GM21360 (cell line): Measurements from ENCODE around the gene NLGN2.

Experiments
- ATAC-seq: cut with Tn5 transposase; IDR thresholded peaks from one replicate; pipeline ENCODE4 v1.9.1; 2021; ENCODE audit warnings: mild to moderate bottlenecking, moderate library complexity; ENCODE audit not compliant: unreplicated experiment

NLGN2 gene

GRCh38 chr17:7411427-7411750 lies 3.7 kb downstream of the NLGN2 start:
- ATAC-seq: no peak

- ATAC-seq: no peak
These were observed 5.8 kb downstream of the NLGN2 start for GRCh38 chr17:7413346-7413985.

GRCh38 chr17:7414837-7415236 lies 7.2 kb downstream of the NLGN2 start:
- ATAC-seq: no peak

GRCh38 chr17:7415784-7416183 lies 8.1 kb downstream of the NLGN2 start:
- ATAC-seq: no peak

GRCh38 chr17:7416323-7416722 lies 8.7 kb downstream of the NLGN2 start:
- ATAC-seq: no peak

- no peak for ATAC-seq
These were observed 9.5 kb downstream of the NLGN2 start for GRCh38 chr17:7417056-7417655.

GRCh38 chr17:7418472-7419152 lies 11.0 kb downstream of the NLGN2 start:
- no peak for ATAC-seq

- no peak for ATAC-seq
These were observed 12.4 kb downstream of the NLGN2 start, which contains the start of gene SPEM1 for GRCh38 chr17:7419819-7420610. TSS of gene SPEM1 (plus strand) at chr17:7420324. CDS start at chr17:7420385, 61 bp downstream.

- no peak for ATAC-seq
These were observed 13.5 kb downstream of the NLGN2 start for GRCh38 chr17:7421186-7421585.

GRCh38 chr17:7423679-7424078 lies 16.0 kb downstream of the NLGN2 start:
- ATAC-seq: no peak

GRCh38 chr17:7425316-7425715 lies 17.7 kb downstream of the NLGN2 start, which contains the start of gene SPEM2:
TSS of gene SPEM2 (plus strand) at chr17:7425616. CDS start at chr17:7425689, 73 bp downstream.
- ATAC-seq: no peak

- no peak for ATAC-seq
These were observed 18.1 kb downstream of the NLGN2 start for GRCh38 chr17:7425756-7426155.

GRCh38 chr17:7426203-7426863 lies 18.7 kb downstream of the NLGN2 start:
- no peak for ATAC-seq

- ATAC-seq: no peak
These were observed 19.3 kb downstream of the NLGN2 start for GRCh38 chr17:7426896-7427489.

GRCh38 chr17:7427549-7427948 lies 19.9 kb downstream of the NLGN2 start:
- ATAC-seq: no peak

- ATAC-seq: no peak
These were observed 20.9 kb downstream of the NLGN2 start, which contains the start of gene SPEM3 for GRCh38 chr17:7428557-7428956. TSS of gene SPEM3 (plus strand) at chr17:7428857. CDS start at chr17:7428903, 46 bp downstream.

GRCh38 chr17:7429722-7430121 lies 22.1 kb downstream of the NLGN2 start:
- no peak for ATAC-seq

GRCh38 chr17:7431231-7431630 lies 23.6 kb downstream of the NLGN2 start:
- no peak for ATAC-seq

- ATAC-seq: no peak
These were observed 24.7 kb downstream of the NLGN2 start for GRCh38 chr17:7432296-7432695.
